Left colon (tissue), 2 donors: ENCODE data around the gene GNG4. TPM values are rescaled to one million over a fixed set of nuclear protein-coding genes. Genes with fewer than 3 reads are reported as not detected.
"Not testable (repeated sequence)": the region's sequence is repeated elsewhere in the genome, so short reads cannot be mapped to it uniquely, and the experiment has no call there.

ENCODE experiments used
- ATAC-seq: fragments of 200-7000 bp; cut with Tn5 transposase; one replicate; pipeline ENCODE4 v1.9.1; 2020; ENCODE audit warnings: mild to moderate bottlenecking, moderate library complexity
- DNase-seq, 2 donors: peaks; one replicate each; pipeline ENCODE4 v3.0.0-alpha.2; 2020
- intact Hi-C, 2 donors: fragments of 100-400 bp; cut with DNase I in 1 of 2; cut with micrococcal nuclease in 1 of 2; formaldehyde crosslinking; loops; one replicate each; pipeline versions ENCODE4 v1.11.2 to v1.14.0; 2022; cut with DNase I, micrococcal nuclease
- total RNA-seq, 2 donors: library from RNA; stranded (reverse); fragmentation: NEBNext Ultra II Directional; extraction: Animal tissue kit (Norgen Biotek cat#: 25700); gene quantifications; one replicate each; pipeline ENCODE4 v1.2.1, GENCODE V29; 2021
- donor health status: DM: no; HTN: no; CAD: no.
- donor health status: DM: yes; HTN: yes; CAD: no.

GNG4 gene
- total RNA-seq, 2 donors from 2014 or later, result 4.4 to 5.0 TPM

DNA sequence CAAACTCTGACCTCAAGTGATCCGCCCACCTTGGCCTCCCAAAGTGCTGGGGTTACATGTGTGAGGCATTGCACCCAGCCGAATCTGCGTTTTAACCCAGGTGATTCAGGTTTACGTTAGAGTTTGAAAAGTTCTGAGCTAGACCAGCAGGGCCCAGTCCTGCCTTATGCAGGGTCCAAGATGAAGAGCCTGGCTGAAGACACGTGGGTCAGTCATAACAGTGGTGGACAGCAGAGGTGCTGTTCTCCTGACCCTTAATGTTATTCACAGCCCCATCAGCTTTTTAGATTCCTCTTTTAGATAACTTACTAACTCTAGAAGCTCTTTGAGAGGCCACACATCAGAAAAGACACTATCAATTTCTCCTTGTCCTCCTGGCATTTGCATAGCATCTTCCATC, 50.0 kb downstream of the GNG4 start:
- ATAC-seq (no peak), DNase-seq (no peak)
- intact Hi-C loops, result no loop called here

DNA sequence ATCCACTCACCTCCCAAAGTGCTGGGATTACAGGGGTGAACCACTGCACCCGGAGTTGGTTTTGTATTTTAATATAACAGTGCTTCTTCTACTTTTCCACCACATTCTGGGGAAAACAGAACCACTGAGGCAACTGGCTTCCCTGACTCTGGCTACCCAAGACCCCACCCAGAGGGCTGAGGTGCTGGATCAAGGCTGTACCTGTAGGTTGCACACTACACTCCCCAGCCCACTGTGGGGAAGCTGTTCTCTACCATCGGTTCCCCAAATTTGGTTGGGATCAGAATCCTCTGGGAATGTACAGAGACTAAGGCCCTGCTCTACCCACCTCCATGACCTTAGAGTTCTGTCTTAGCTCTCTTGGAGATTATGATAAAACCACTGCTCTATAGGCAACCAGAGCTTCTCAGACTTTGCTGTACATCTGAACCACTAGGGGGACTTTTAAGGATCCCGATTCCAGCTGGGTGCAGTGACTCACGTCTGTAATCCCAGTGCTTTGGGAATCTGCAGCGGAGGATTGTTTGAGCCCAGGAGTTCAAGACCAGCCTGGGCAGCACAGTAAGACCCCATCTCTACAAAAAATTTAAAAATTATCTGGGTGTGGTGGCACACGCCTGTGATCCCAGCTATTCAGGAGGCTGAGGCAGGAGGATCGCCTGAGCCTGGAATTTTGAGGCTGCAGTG, 51.6 kb downstream of the GNG4 start:
- intact Hi-C loops, result no loop called here
- no peak for DNase-seq
- peak; percentile 72 for ATAC-seq

DNA sequence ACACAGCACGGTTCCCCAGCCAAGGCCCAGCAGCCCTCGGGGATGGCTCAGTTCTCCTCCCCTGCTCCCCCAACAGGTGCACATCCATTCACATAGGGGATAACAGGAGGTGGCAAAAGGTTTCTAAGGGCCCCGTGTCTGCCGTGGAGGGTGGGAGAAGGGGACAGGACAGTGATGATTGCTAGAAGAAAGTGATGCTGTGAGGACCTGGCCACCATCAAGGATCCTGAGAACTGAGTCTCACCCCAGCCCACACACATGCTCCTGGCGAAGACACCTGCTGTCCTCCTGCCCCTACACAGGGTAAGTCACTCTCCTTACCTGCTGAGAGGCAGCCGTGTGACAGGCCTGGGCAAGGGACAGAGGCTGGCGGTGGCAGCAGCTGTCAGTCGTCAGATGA, 54.5 kb downstream of the GNG4 start:
- intact Hi-C loops, result no loop called here
- DNase-seq, result no peak
- no peak for ATAC-seq

DNA sequence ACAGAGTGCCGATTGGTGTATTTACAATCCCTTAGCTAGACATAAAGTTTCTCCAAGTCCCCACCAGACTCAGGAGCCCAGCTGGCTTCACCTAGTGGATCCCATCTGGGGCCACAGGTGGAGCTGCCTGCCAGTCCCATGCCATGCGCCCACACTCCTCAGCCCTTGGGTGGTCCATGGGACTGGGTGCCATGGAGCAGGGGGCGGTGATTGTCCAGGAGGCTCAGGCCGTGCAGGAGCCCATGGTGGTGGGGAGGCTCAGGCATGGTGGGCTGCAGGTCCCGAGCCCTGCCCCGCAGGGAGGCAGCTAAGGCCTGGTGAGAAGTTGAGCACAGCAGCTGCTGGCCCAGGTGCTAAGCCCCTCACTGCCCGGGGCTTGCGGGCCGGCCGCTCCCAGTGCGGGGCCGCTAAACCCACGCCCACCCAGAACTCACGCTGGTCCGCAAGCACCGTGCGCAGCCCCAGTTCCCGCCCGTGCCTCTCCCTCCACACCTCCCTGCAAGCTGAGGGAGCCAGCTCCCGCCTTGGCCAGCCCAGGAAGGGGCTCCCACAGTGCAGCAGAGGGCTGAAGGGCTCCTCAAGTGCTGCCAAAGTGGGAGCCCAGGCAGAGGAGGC, 55.2 kb downstream of the GNG4 start:
- intact Hi-C loops, DNase-seq, ATAC-seq: not testable (repeated sequence)

DNA sequence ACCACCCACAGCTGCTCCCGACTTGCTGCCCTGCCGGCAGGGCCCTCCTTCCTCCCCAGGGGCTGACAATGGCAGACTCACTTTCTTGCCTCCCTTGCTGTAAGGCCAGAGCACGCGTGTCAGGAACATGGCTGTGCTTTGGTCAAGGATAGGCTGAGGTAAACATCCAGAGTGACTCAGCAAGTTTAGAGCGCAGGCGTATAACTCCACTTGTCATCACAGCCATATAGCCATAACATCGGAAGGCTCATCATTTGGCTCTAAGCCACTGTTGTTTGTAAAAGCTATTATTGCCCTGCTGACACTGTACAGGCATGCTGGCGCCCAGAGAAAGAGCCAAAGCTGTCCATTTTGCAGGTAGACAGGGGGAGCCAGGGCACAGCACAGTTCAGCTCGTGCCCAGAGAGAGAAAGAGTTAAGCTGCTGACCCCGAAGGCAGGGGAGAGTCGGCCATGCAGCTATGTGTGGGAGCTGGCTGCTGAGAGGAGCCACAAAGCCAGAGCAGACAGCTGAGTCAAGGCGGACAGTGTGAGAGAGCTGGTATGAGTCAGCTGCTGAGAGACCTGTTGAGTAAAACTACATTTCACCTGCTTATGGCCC, 60.6 kb downstream of the GNG4 start:
- ATAC-seq (no peak), DNase-seq (no peak)
- intact Hi-C loops, result no loop called here

DNA sequence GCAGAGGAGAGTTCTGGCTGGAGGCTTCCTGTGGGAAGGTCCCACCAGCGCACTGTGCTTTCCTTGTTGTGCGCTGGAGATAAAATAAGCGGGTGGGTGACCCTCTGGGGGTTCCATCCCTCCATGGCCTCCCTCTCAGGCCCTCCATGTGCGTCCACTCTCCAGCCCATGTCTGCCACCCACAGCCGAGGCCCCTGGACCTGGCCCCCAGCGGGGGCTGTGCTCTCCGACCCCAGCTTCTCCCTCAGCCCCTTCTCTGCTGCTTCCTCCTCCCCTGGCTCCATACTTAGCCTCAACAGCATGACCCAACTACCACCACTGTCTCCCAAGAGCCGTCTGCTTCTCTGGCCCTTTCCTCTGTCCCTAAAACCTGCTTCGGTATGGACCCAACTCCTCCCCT, 61.4 kb downstream of the GNG4 start:
- no peak for ATAC-seq
- intact Hi-C loops, result no loop called here
- no peak for DNase-seq

DNA sequence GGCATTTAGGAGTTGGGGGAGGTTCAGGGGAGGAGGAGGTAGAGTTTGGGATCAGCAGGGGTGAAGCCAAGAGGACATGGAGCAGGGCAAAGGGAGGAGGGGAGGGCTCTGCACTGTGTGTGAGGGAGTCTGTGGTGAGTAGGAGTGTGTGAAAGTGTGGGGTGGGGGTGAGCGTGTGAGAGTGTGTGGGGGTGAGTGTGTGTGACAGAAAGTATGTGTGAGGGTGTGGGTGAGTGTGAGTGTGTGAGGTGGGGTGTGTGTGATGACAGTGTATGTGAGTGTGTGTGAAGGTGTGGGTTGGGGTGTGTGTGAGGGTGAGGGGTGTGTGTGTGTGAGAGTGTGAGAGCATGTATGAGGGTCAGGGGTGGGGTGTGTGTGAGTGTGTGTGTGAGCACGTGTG, 62.6 kb downstream of the GNG4 start:
- intact Hi-C loops, result no loop called here
- DNase-seq (no peak), ATAC-seq (no peak)

DNA sequence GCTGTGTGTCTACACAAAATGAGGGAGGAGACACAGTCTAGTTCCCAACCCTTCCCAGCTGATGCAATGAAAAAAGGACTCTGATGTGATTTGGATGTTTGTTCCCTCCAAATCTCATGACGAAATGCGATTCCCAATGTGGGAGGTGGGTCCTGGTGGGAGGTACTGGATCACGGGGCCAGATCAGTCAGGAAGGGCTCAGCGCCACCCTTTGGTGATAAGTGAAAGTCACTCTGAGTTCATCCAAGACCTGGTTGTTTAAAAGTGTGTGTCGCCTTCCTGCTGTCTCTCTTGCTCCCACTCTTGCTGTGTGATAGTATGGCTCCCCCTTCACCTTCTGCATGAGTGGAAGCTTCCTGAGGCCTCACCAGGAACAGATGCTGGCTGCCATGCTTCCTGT, 63.2 kb downstream of the GNG4 start:
- DNase-seq (no peak), ATAC-seq (no peak)
- intact Hi-C loops, result no loop called here

DNA sequence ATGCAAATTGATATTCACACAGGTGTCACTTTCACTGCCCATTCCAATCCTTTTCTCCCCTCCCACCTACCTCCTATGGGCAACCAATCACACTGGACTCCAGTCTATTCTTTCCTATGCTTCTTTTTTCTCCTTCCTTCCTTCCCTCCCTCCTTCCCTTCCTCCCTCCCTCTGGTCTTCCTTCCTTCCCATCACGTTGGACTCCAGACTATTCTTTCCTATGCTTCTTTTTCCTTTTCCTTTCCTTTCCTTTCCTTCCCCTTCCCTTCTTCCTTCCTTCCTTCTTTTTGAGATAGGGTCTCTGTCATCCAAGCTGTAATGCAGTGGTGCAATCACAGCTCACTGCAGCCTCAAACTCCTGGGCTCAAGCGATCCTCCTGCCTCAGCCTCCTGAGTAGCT, 64.6 kb downstream of the GNG4 start:
- ATAC-seq (no peak), DNase-seq (no peak)
- intact Hi-C loops, result no loop called here

DNA sequence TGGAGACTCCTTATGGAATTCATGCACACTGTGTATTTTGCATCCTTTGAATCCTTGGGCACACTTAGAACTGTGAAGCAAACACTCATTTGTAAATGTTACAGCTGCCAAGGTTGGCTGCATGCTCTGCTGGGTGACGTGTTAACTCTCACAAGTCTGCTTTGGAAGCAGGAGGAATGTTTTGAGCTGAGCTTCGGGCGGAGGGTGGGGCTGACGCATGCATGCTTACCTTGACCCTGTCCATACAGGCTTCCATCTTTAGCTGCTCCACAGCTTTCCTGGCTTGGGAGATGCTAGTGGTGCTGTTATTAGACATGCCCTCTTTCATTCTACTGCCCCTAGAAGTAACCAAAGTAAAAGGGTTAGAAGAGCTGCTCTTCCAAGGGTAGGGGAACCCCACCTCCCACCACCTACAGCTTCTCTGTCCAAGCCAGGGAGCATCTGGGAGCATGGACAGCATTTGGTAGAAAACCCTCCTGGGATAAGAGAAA, 66.0 kb downstream of the GNG4 start:
- intact Hi-C loops, result no loop called here
- ATAC-seq, result no peak

DNA sequence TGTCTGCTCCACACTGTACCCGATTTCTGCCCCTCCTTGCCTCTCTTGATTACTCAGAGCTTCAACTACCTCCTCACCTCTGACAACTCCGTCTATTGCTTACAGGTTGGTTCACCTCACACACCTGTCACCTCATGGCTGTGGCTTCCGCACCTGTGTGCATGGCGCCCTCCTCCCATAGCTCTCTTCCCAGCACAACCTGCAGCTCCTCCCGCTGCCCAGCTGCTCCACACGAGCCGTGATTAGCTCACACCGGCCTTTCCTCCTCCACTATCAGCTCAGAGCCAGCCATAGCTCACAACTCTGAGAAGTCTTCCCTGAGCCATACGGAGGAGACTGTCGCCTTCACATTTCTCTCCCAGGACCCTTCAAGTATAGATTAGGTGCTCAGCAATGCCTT, 67.5 kb downstream of the GNG4 start:
- intact Hi-C loops, result no loop called here
- ATAC-seq (no peak), DNase-seq (no peak)

More for the DNA sequence above, 66.0 kb downstream of the GNG4 start:
- DNase-seq, result no peak

DNA sequence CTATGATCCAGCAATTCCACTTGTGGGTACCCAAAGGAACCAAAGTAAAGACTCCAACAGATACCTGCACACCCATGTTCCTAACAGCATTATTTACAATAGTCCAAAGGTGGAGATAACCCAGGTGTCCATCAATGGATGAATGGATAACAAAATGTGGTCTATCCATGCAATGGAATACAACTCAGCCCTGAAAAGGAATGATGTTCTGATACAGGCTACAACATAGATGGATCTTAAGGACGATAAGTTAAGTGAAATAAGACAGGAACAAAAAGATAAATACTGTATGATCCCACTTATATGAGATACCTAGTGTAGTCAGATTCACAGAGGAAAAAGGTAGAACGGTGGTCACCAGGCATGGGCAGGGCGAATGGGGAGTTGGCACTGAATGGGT, 69.7 kb downstream of the GNG4 start:
- DNase-seq, result no peak
- intact Hi-C loops, result no loop called here
- ATAC-seq, result no peak

DNA sequence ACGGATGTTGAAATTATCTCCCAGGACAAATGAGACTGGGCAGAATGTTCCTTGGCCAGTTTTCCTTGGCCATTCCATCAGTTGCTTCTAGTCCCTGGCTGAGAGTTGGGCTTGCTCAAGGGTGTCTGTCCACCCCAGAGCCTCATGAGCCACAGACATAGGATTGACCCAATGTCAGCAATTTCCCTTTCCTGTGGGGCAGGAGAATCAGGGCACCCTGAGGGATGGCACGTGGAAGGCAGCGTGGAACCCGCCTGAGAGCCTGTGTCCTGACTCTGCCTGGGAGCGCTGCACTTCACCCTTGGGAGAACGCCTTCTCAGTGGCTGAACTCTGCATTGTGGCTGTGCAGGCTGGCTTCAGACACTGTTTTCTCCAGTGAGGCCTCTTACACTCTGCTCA, 74.0 kb downstream of the GNG4 start:
- no peak for ATAC-seq
- intact Hi-C loops, result no loop called here

DNA sequence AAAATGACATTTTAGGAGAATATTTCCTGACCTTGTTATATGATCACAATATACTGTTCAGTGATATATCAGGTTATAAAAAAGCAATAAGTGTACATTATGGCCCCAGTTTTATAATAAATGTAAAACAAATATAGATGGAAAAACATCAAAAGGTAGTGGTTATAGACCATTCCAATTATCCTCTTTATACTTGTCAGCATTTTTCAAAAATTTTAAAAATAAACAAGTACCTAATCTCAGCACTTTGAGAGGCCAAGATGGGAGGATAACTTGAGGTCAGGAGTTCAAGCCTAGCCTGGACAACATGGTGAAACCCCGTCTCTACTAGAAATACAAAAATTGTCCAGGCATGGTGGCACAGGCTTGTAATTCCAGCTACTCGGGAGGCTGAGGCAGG, 75.7 kb downstream of the GNG4 start:
- intact Hi-C loops, result no loop called here
- DNase-seq, result no peak
- ATAC-seq, result no peak

More for the DNA sequence above, 74.0 kb downstream of the GNG4 start:
- DNase-seq, result no peak

DNA sequence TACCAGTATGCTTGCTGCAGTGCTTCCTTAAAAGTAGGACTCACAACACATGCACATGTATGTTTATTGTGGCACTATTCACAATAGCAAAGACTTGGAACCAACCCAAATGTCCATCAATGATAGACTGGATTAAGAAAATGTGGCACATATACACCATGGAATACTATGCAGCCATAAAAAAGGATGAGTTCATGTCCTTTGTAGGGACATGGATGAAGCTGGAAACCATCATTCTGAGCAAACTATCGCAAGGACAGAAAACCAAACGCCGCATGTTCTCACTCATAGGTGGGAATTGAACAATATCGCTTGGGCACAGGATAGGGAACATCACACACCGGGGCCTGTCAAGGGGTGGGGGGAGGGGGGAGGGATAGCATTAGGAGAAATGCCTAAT, 76.6 kb downstream of the GNG4 start:
- ATAC-seq, intact Hi-C loops, DNase-seq: not testable (repeated sequence)

DNA sequence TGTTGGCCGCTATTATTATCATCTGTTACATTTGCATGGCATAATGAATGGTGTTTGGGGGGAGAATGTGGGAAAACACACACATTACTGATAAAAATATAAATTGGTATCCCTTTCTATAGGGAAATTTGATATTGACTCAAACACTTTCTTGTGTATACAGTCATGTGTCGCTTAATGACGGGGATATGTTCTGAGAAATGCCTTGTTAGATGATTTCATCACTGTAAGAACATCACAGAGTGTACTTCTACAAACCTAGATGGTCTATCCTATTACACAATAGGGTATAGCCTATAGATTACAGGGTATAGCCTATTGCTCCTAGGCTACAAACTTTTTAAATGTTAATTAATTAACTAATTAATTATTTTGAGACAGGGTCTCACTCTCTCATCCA, 78.1 kb downstream of the GNG4 start:
- no peak for DNase-seq
- intact Hi-C loops, result no loop called here
- no peak for ATAC-seq

DNA sequence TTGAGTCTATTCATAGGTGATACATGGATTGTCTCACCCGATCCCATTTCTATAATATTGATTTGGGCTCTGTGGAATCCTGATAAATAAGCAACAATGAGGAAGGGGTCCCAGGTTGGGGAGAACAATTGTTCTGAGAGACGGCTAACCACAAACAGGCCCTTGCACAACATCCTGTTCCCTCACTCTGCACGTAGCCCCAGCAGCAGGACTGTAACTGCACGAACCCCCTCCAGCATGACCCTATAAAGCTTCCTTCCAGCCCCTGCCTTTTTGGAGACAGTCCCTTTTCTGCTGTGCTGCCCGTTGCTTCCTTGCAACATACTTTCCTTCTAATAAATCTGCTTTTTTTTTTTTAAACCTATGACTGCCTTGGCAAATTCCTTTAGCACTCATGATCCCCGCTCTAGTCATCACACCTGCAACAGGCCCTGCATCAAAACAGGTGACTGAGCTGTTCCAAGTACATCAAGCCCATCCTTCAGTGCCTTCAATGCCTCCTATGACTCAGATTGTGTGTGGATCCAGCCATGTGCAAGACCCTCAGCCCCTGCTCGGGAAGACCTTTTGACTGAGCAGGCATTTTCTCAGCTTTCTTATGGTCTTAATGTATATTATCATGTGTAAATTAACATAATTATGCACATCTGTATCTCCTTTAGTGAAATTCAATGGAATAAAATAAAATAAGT, 81.6 kb downstream of the GNG4 start:
- intact Hi-C loops, result no loop called here
- ATAC-seq (no peak), DNase-seq (no peak)

DNA sequence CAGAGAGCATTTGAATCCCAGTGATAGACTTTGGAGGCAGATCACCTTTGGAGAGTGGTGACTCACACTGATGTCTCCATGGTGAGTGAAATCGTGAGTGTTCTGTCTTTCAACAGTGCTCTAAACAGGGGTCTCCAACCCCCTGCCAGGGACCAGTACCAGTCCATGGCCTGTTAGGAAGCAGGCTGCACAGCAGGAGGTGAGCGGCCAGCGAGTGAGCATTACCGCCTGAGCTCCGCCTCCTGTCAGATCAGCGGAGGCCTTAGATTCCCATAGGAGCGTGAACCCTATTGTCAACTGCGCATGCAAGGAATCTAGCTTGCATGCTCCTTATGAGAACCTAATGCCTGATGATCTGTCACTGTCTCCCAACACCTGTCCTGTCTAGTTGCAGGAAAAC, 83.5 kb downstream of the GNG4 start:
- intact Hi-C loops, result no loop called here
- no peak for DNase-seq
- ATAC-seq, result no peak

DNA sequence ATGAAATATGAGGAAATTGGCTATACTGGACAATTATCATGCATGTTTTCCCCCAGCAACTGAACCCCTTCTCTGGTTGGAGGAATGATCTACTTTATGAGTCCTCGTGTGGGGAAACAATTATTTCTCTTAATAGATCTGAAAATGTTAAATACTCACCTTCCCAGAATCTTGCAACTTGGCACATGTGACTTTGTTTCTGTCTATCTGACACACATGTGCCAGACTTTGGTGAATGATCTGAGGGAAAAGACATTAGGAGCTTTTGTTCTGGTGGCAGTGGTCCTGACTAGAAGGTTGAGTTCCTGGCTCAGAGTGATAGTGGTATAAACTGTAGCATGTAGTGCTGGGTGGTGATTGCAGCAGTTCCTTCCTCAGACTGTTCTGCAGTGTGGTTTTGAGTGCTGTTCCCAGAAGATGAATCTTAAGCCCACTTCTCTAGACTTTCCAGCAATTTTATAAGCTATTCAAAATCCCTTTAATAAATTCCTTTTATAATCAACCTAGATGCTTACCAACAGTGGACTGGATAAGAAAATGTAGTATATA, 86.0 kb downstream of the GNG4 start:
- intact Hi-C loops, result no loop called here
- no peak for DNase-seq
- ATAC-seq, result no peak

DNA sequence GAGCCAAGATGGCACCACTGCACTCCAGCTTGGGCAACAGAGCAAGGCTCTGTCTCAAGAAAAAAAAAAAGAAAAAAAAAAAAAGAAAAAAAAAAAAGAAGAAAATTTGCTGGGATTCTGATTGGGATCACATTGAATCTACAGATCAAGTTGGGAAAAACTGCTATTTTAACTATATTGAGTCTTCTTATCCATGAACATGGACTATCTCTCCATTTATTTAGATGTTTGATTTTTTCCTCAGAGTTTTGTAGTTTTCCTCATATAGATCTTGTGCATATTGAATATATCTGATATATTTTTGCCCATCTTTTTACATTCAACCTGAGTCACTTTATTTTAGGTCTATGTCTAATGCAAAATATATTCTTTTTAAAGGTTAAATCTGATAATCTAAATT, 87.0 kb downstream of the GNG4 start:
- no peak for ATAC-seq
- intact Hi-C loops, result no loop called here
- DNase-seq, result no peak
